Measurements from ENCODE around the gene DYNLT3.

Gene DYNLT3, protein sequence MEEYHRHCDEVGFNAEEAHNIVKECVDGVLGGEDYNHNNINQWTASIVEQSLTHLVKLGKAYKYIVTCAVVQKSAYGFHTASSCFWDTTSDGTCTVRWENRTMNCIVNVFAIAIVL

DNA sequence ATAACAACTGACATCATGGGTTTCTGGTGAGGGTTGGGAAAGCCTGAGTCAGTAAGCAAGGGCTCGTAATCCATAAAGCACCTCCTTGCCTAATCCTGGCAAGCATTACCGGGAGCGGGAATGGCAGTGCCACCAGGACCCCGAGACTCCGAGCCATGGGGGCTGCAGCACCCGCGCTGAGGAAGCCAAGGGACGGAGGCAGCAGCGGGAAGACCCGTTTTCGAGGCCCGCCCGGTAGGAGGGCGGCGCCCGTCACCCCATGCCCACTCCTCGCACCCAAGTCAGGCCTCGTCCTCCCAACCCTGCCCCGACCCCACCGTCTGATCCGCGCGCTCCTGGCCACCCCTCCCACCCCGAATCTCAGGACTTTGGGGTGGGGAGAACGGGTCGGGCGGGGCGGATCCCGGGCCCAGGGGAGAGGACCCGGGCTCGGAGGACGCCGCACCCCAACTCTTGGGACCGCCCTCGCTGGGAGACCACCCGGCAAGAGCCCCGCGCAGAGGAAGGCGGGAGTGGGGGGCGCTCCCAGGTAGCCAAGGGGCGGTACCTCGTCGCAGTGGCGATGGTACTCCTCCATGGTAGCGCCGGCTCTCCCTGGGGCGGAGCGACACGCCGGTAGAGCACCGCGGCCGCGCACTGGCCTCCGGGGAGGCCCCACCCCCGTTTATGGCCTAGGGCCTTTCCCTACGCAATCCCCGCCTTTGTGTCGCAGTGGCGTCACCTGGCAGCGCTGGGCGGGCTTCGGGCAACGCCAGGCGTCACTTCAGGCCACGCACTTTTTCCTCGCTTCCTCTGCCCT lies at the start of gene DYNLT3:
DYNLT3 (minus strand) TSS at position 638 of the 799 bp plus-strand sequence; CDS start at position 577, 61 bp downstream.
- TF ChIP-seq, protein P1, sequence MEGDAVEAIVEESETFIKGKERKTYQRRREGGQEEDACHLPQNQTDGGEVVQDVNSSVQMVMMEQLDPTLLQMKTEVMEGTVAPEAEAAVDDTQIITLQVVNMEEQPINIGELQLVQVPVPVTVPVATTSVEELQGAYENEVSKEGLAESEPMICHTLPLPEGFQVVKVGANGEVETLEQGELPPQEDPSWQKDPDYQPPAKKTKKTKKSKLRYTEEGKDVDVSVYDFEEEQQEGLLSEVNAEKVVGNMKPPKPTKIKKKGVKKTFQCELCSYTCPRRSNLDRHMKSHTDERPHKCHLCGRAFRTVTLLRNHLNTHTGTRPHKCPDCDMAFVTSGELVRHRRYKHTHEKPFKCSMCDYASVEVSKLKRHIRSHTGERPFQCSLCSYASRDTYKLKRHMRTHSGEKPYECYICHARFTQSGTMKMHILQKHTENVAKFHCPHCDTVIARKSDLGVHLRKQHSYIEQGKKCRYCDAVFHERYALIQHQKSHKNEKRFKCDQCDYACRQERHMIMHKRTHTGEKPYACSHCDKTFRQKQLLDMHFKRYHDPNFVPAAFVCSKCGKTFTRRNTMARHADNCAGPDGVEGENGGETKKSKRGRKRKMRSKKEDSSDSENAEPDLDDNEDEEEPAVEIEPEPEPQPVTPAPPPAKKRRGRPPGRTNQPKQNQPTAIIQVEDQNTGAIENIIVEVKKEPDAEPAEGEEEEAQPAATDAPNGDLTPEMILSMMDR (IDR thresholded peaks at IDR 0.05): no peak
- no peaks in the 10 kb centered on the region for H3K27me3 ChIP-seq (ENCODE audit: control insufficient read depth, insufficient read depth, low read length)
- H3K4me2 ChIP-seq (ENCODE audit: low read length): peak within 1 kb of the TSS; percentile 76
- peak within 1 kb of the TSS; percentile 63 for H3K4me3 ChIP-seq (ENCODE audit: low read depth, low read length)
- H3K9me3 ChIP-seq (ENCODE audit: control insufficient read depth, low read length): no peaks in the 10 kb centered on the region
- H3K4me1 ChIP-seq: peaks cover 2% of the 10 kb centered on the region
- H2AFZ ChIP-seq: peak within 1 kb of the TSS; percentile 75
- H3K36me3 ChIP-seq (ENCODE audit: control insufficient read depth, insufficient read depth, low read length): no peaks in the 10 kb centered on the region
- H3K9ac ChIP-seq: peak within 1 kb of the TSS; percentile 63
- H3K79me2 ChIP-seq: no peaks in the 10 kb centered on the region
- H3K27ac ChIP-seq: peak within 1 kb of the TSS; percentile 71

DNA sequence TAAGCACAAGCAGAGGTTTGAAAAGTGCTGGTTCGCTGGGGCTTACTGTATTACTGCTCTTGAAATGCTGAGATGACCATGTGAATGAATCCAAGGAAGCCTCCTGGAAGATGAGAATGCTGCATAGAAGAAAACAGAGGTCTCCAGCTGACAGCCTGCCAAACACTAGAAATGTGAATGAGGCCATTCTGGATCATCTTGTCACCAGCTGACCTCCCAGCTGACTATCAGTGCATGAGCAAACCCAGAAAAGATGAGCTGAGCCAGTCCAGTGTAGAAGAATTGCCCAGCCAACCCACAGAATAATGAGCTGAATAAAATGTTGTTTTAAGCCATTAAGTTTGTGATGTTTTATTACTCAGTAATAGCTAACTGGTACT lies 49.1 kb upstream of the DYNLT3 start:
- Histone ChIP-seq H3K9ac (no peak overlapping the region), H3K27ac (no peak overlapping the region), H3K4me2 (ENCODE audit: low read length) (no peak overlapping the region), H3K27me3 (ENCODE audit: control insufficient read depth, insufficient read depth, low read length) (no peaks in the 10 kb centered on the region), H3K36me3 (ENCODE audit: control insufficient read depth, insufficient read depth, low read length) (no peaks in the 10 kb centered on the region), H2AFZ (no peak overlapping the region), H3K79me2 (no peaks in the 10 kb centered on the region), H3K4me3 (ENCODE audit: low read depth, low read length) (no peak overlapping the region), H3K4me1 (no peaks in the 10 kb centered on the region), H3K9me3 (ENCODE audit: control insufficient read depth, low read length) (no peaks in the 10 kb centered on the region)
- TF ChIP-seq, protein P1 (IDR thresholded peaks at IDR 0.05): no peak

DNA sequence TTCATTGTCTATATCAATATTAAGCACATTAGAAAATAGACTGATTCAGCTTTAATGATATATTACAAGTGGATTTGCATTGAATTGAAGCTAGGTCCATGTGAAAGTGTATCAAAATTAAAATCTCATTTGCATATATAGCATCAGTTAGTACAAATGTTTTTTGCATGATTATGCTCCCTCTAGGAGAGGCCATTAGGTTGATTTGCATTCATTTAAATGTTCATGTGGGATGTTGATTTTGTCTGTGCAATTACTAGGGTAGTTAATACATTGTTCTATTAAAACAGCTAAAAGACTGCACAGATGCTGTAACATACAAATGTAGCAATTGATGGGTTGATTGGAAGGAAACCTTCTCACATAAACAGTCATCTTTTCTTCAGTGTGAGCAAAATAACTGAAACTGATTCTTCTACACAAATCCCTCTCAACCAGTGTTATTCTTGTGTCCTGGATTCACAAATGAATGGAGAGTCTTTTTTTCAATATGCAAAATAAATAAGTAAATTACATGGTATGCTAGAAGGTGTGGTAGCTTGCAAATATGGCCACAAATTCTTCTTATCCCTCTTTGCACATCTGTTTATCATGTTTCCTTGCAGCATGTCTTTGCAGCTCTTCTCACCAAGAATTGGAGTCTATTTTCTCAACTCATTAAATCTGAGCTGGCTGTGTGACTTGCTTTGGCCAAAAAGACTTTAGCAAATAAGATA lies 48.6 kb upstream of the DYNLT3 start:
- Histone ChIP-seq H2AFZ (no peak overlapping the region), H3K36me3 (ENCODE audit: control insufficient read depth, insufficient read depth, low read length) (no peaks in the 10 kb centered on the region), H3K4me1 (no peaks in the 10 kb centered on the region), H3K9ac (no peak overlapping the region), H3K27me3 (ENCODE audit: control insufficient read depth, insufficient read depth, low read length) (no peaks in the 10 kb centered on the region), H3K27ac (no peak overlapping the region), H3K4me3 (ENCODE audit: low read depth, low read length) (no peak overlapping the region), H3K9me3 (ENCODE audit: control insufficient read depth, low read length) (no peaks in the 10 kb centered on the region), H3K4me2 (ENCODE audit: low read length) (no peak overlapping the region), H3K79me2 (no peaks in the 10 kb centered on the region)
- TF ChIP-seq, protein P1 (IDR thresholded peaks at IDR 0.05): no peak

DNA sequence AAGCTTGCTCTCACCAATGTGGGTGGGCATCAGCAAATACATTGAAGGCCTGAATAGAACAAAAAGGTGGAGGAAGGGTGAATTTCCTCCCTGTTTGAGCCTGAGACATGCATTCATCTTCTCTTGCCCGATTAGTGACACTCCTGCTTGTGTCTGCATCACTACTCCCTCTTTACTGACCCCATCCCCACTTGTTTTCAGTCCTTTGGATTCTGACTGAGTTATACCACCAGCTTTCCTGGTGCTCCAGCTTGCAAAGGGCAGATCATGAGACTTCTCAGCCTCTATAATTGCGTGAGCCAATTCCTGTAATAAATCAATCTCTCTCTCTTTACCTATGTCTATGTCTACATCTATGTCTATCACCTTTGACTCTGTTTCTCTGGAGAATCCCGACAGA lies 47.4 kb upstream of the DYNLT3 start:
- Histone ChIP-seq H3K9me3 (ENCODE audit: control insufficient read depth, low read length) (no peaks in the 10 kb centered on the region), H3K9ac (no peak overlapping the region), H3K27me3 (ENCODE audit: control insufficient read depth, insufficient read depth, low read length) (no peaks in the 10 kb centered on the region), H2AFZ (no peak overlapping the region), H3K4me1 (no peaks in the 10 kb centered on the region), H3K36me3 (ENCODE audit: control insufficient read depth, insufficient read depth, low read length) (no peaks in the 10 kb centered on the region), H3K4me3 (ENCODE audit: low read depth, low read length) (no peak overlapping the region), H3K79me2 (no peaks in the 10 kb centered on the region), H3K27ac (no peak overlapping the region), H3K4me2 (ENCODE audit: low read length) (no peak overlapping the region)
- TF ChIP-seq, protein P1 (IDR thresholded peaks at IDR 0.05): no peak
